ENCODE results near the gene GLO1.

The GLO1 gene

GRCh38 chr6:38730140-38730862 is 27.4 kb upstream of the GLO1 start:
- TF ChIP-seq, protein P1, sequence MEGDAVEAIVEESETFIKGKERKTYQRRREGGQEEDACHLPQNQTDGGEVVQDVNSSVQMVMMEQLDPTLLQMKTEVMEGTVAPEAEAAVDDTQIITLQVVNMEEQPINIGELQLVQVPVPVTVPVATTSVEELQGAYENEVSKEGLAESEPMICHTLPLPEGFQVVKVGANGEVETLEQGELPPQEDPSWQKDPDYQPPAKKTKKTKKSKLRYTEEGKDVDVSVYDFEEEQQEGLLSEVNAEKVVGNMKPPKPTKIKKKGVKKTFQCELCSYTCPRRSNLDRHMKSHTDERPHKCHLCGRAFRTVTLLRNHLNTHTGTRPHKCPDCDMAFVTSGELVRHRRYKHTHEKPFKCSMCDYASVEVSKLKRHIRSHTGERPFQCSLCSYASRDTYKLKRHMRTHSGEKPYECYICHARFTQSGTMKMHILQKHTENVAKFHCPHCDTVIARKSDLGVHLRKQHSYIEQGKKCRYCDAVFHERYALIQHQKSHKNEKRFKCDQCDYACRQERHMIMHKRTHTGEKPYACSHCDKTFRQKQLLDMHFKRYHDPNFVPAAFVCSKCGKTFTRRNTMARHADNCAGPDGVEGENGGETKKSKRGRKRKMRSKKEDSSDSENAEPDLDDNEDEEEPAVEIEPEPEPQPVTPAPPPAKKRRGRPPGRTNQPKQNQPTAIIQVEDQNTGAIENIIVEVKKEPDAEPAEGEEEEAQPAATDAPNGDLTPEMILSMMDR (IDR thresholded peaks at IDR 0.05; ENCODE audit: control extremely low read depth, extremely low read depth, low read depth, missing control alignments), result no peak
- DNase-seq (ENCODE audit: extremely low spot score), result no peak
- ChIA-PET POLR2A (no interaction called here), CTCF (interaction anchor here (1.4 to 2.1 kb wide), 2 partner anchors 10 to 11 kb away, joined by 4 to 6 read pairs; no protein-coding TSS in a partner anchor)

DNA sequence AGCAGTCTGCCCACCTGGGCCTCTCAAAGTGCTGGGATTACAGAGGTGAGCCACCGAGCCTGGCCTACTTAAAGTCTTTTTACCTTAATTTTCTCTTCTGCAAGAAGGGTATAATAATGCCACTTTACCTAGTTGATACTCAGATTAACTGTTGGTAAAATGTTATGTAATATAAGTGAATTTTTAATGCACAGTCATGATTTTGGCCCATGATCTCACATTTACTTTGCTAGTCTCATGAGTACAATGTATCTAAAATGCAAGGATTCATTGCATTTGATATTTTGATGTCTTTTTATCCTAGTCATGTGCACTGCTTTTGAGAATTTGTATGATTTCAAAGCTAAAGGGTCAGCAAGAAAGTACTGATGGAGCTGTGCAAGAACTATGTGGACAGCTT is 25.3 kb upstream of the GLO1 start:
- no peak for DNase-seq (ENCODE audit: extremely low spot score)
- ChIA-PET POLR2A (no interaction called here), CTCF (interaction anchor here (2.1 kb wide), 1 partner anchor 8 kb away, joined by 6 read pairs; no protein-coding TSS in a partner anchor)
- TF ChIP-seq, protein P1 (IDR thresholded peaks at IDR 0.05; ENCODE audit: control extremely low read depth, extremely low read depth, low read depth, missing control alignments), result no peak

GRCh38 chr6:38725414-38726183 is 22.7 kb upstream of the GLO1 start:
- TF ChIP-seq, protein P1 (IDR thresholded peaks at IDR 0.05; ENCODE audit: control extremely low read depth, extremely low read depth, low read depth, missing control alignments), result no peak
- ChIA-PET CTCF (interaction anchor here (1.0 to 1.5 kb wide), 2 partner anchors 12 to 48 kb away, joined by 3 to 4 read pairs; no protein-coding TSS in a partner anchor), POLR2A (no interaction called here)
- DNase-seq (ENCODE audit: extremely low spot score), result no peak

GRCh38 chr6:38724343-38724742 is 21.4 kb upstream of the GLO1 start:
- POLR2A ChIA-PET, result no interaction called here
- DNase-seq (ENCODE audit: extremely low spot score), result no peak
- TF ChIP-seq, protein P1 (IDR thresholded peaks at IDR 0.05; ENCODE audit: control extremely low read depth, extremely low read depth, low read depth, missing control alignments), result no peak
- CTCF ChIA-PET, result interaction anchor here (0.9 to 1.5 kb wide), 2 partner anchors 10 to 50 kb away, joined by 3 to 4 read pairs; no protein-coding TSS in a partner anchor

DNA sequence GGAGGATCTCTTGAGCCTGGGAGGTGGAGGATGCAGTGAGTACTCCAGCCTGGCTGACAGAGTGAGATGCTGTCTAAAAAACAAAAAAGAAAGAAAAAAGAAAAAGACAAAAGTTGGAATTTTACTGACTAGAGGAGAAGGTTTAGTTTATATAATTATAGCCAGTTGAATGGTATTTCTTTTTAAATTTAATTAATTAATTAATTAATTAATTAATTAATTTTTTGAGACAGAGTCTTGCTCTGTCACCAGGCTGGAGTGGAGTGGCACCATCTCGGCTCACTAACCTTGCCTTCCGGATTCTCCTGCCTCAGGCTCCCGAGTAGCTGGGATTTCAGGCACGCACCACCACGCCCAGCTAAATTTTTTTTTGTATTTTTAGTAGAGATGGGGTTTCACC is 20.8 kb upstream of the GLO1 start:
- CTCF ChIA-PET, result interaction anchor here (0.9 kb wide), 1 partner anchor 10 kb away, joined by 3 read pairs; no protein-coding TSS in a partner anchor
- POLR2A ChIA-PET, result no interaction called here
- no peak for DNase-seq (ENCODE audit: extremely low spot score)
- TF ChIP-seq, protein P1 (IDR thresholded peaks at IDR 0.05; ENCODE audit: control extremely low read depth, extremely low read depth, low read depth, missing control alignments), result no peak

DNA sequence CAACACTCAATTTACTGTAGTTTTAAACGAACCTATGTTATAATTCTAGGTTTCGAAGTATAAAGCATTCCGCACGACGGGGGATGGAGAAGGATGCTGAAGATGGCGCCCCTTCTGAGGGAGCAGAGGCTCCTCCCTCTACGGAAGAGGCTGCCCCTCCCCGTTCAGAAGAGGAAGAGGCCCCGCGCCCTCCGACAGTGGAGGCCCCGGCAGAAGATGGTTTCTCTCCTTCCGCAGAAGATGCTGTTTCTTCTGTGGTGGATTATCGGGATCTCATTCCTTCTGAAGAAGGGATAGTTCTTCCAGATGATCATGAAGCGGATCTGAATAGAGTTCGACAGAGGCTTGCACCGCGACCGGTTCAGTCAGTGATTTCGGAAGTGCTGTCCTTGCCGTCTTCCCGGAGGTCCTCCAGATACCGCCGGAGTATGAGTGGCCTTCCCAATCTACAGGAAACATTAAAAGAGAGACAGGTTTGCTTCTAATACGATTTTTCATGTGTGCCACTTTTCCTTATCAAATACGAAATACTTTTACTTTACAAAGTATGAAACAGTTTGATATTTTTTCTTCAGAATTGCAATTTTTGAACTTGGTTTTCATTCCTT is 19.9 kb upstream of the GLO1 start:
- TF ChIP-seq, protein P1 (IDR thresholded peaks at IDR 0.05; ENCODE audit: control extremely low read depth, extremely low read depth, low read depth, missing control alignments), result no peak
- ChIA-PET CTCF (interaction anchor here (0.9 kb wide), 1 partner anchor 9 kb away, joined by 3 read pairs; no protein-coding TSS in a partner anchor), POLR2A (no interaction called here)
- DNase-seq (ENCODE audit: extremely low spot score), result no peak

Data from GM10248 (cell line).